Heart left ventricle (tissue), 13 donors: Measurements from ENCODE around the gene P3H1.

Source experiments
- POLR2A ChIP-seq, 2 donors: fragments of 450-650 bp; IDR thresholded peaks; one replicate each; pipeline ENCODE4 v1.6.1; 2017; ENCODE audit warnings: antibody characterized with exemption in 2 of 2, mild to moderate bottlenecking in 2 of 2, moderate library complexity in 2 of 2
- TF ChIP-seq, protein P1 (sequence below), 12 donors: fragments of 200-600 bp; sonication (generic) in 4 of 12; IDR thresholded peaks; one replicate each; pipeline versions ENCODE4 v1.5.0 to v1.8.0; 2018 to 2022; ENCODE audit warnings: antibody characterized with exemption in 12 of 12, mild to moderate bottlenecking in 5 of 12
- donor health status: ischemic (EF 13 %, LVEDD 7.1; RV severe dilation, severe dysfunction).
- donor health status: DM: no; HTN: yes; CAD: no.
- donor health status: DM: no; HTN: no; CAD: no.
- donor health status: ischemic (EF 25% LVEDD 6.9; RV normal size, moderate dysfunction).
- donor health status: ischemic (EF 25% LVEDD 5.7; RV mildly dilated, moderate dysfunction).
- donor health status: ischemic (EF 35%, LVEDD 5.7; RV mildly dilated, moderate dysfunction).
- donor health status: nonischemic (EF 11% LVEDD 7.7; RV severe dilation, severe dysfunction).
- donor health status: DM: yes; HTN: yes; CAD: no.
- donor health status: PGD.
- donor health status: ischemic (EF 29% LVEDD 5.4; RV normal size, mild dysfunction).
- donor health status: nonischemic (EF 23%, LVEDD 6.1; RV moderate dilation, normal function).

DNA sequence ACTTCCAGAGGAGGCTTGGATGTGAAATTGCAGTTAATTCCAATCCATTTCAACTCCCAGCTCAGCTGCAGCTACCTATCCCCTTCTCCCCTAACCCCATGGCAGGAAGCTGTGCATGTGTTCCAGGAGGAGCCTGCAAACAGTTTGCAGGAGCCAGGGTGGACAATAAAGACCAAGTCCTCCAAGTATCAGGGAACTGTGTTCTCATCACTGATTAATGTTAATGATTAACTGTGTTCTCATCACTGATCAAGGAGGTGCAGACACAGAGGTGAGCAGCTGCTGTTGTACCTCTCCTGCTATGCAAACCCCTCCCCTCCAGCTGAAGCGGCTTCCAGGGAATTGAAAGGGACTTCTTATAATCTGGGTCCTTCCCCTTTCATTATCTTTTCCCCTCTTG, 46.0 kb downstream of the P3H1 start:
- TF ChIP-seq, protein P1, sequence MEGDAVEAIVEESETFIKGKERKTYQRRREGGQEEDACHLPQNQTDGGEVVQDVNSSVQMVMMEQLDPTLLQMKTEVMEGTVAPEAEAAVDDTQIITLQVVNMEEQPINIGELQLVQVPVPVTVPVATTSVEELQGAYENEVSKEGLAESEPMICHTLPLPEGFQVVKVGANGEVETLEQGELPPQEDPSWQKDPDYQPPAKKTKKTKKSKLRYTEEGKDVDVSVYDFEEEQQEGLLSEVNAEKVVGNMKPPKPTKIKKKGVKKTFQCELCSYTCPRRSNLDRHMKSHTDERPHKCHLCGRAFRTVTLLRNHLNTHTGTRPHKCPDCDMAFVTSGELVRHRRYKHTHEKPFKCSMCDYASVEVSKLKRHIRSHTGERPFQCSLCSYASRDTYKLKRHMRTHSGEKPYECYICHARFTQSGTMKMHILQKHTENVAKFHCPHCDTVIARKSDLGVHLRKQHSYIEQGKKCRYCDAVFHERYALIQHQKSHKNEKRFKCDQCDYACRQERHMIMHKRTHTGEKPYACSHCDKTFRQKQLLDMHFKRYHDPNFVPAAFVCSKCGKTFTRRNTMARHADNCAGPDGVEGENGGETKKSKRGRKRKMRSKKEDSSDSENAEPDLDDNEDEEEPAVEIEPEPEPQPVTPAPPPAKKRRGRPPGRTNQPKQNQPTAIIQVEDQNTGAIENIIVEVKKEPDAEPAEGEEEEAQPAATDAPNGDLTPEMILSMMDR (IDR thresholded peaks at IDR 0.05), result no peak
- TF ChIP-seq POLR2A (IDR thresholded peaks at IDR 0.05), result no peak
